GM18499 (cell line): ENCODE data around the gene TFAP2A.

Experiments used
- ATAC-seq: cut with Tn5 transposase; IDR thresholded peaks from one replicate; pipeline ENCODE4 v1.9.1; 2021; ENCODE audit warnings: moderate number of reproducible peaks; ENCODE audit not compliant: insufficient read depth, unreplicated experiment

Gene TFAP2A

GRCh38 chr6:10402648-10403311, 12.1 kb downstream of the TFAP2A start:
- ATAC-seq: no peak

GRCh38 chr6:10401632-10402223, 13.1 kb downstream of the TFAP2A start:
- no peak for ATAC-seq

GRCh38 chr6:10401004-10401536, 13.8 kb downstream of the TFAP2A start:
- no peak for ATAC-seq

- no peak for ATAC-seq
These were observed 14.5 kb downstream of the TFAP2A start for GRCh38 chr6:10400330-10400729.

- no peak for ATAC-seq
These were observed 15.4 kb downstream of the TFAP2A start for GRCh38 chr6:10399451-10399850.

DNA sequence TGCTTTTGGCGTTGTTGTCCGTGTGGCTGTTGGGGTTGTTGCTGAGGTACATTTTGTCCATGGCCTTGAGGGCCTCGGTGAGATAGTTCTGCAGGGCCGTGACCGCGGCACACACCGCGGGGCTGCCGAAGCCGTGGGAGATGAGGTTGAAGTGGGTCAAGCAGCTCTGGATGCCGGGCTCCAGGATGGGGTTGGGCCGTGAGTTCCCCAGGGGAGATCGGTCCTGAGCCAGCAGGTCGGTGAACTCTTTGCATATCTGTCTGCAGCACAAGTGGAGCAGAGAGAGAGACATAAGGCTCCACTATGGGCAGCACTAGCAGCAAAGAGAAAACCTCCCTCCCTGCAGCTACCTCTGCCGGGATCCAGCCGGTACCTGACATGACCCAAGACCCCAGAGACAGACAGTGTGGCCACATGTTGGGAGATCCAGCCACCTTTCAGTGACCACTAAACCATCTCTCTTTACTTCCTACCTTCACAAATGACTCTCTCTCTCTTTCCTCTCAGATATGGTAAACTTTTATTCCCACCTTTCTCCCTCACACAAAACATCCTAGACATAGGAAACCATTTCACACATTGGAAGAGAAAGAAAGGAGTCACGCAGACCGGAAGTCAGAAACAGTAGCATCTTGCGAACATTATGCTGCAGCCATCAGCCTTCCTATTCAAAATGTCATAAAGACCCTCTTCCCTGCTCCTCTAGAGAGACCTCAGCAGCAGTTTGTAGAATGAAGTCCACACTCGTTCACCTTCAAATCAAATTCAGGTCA, 16.2 kb downstream of the TFAP2A start:
- no peak for ATAC-seq

- no peak for ATAC-seq
These were observed 17.0 kb downstream of the TFAP2A start for GRCh38 chr6:10397756-10398445.

DNA sequence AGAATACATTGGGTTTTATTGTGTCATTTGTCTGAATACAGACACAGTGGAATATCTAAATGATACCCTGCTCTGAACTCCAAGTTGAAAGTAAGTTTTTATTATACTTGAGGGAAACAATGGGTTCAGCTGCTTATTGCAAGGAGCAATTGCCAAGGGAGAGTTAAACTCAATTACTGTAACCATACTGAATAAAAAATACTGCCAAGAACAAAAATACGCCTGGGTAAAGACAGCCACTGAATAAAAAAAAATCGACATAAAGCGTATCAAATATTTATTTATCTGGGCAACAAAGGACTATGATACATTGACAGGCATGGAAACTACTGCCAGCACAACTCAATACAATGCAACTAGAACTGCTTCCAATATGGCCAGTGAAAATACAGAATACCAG, 18.1 kb downstream of the TFAP2A start:
- no peak for ATAC-seq

DNA sequence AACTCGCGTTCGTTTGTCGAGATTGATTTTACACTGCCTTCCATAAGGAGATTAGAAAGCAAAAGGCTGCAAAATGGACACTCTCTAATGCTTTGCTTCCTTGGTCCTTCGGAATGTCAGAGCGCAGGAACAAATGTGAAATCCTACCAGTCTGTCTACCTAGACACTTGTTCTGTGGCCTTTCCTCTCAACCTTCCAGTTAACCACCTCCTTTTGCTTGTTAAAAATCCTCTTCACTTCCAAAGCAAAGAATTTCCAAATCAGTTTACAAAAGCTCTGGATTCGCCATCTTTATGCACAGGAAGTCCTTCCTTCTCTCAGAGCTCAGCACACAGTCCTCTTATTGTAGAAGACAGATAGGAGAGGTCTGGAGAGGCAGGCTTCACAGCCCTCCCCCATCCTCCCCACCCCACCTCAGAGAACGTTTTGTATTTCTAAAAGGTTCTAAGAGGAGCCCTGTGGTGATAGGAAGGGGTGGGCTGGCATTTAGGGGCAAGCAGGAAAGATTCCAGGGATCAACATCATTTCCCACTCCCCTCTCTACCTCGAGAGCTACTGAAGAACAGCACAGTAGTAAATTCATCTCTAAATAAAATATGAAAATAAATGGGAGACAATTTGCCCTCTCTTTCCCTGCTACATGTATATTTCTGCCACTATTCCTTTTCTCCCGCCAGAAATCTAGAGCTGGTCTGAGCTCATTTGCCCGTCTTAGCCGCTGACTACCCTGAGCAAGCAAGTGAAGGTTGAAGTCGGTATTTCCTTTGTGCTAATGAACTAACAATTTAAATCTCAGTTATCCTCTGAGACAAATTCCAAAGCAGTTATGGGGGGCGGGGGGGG, 18.9 kb downstream of the TFAP2A start:
- ATAC-seq: no peak

DNA sequence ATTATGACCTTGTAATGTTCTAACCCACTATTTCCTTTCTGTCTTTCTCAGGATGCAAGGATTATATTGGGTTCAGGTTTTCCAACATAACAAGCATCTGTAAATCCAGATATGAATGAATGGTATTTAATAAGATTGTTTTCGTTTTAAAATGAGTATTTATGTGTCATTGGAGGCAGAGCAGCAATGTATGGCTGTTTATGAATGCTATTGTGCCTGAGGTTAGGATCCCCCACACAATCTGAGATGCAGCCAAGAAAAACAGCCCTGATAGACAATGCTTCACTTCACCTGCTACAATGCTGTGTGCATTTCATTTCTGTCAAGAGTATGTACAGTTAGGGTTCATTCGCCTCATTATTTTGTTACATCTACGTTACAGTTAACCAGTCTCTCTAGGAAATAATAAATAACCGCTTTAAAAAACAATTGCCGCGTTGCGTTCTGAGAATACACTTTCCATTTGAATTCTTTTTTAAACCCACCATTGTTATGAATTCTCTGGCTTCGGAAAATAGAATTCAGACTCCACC, 19.6 kb downstream of the TFAP2A start:
- ATAC-seq: no peak

DNA sequence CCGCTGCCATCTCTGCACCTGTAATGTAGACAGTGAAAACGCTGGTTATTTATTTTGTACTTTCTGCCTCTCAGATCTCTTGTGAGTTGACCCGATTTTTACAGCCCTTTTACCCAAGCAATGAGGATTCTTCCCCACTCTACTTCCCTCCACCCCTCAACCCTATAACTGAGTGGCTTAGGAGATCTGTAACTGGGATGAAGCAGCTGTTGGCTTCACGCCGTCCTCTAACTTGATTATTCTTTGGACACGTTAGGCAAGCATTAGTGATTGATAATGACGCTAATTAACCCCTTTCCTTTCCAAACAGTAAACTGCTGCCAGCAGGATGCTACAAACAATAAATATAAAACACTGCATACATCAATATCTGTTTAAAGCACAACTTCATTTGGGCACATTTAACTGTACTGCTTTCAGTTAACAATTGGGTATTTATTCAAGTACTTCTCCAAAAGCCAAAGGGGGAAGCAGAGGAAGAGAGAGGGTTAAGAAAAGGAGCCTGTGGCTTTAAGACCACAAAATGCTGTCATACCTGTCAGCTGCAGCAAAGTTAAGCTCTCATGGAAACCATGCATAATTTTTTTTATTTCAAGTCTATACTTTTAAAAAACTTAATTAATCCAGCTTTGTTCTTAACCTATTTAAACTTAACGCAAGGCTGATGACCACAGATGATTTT, 21.2 kb downstream of the TFAP2A start:
- ATAC-seq: no peak

GRCh38 chr6:10391799-10392198, 23.1 kb downstream of the TFAP2A start:
- ATAC-seq: no peak

DNA sequence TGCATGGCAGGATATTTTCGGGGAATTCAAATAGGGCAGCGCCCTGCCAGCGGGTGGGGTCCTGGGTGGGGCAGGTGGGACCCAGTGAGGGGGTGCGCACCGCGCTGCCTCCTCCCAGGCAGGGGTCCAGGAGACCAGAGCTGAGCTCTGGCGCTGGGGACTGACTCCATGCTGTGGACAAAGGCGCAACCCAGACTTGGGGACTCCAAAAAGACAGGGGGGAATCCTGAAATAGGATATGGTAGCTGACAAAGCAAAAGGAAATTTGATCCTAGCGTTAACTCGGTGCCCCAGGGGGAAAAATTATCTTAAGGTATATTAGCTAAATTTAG, 23.6 kb downstream of the TFAP2A start:
- no peak for ATAC-seq

- no peak for ATAC-seq
These were observed 24.2 kb downstream of the TFAP2A start for GRCh38 chr6:10390495-10391298.

DNA sequence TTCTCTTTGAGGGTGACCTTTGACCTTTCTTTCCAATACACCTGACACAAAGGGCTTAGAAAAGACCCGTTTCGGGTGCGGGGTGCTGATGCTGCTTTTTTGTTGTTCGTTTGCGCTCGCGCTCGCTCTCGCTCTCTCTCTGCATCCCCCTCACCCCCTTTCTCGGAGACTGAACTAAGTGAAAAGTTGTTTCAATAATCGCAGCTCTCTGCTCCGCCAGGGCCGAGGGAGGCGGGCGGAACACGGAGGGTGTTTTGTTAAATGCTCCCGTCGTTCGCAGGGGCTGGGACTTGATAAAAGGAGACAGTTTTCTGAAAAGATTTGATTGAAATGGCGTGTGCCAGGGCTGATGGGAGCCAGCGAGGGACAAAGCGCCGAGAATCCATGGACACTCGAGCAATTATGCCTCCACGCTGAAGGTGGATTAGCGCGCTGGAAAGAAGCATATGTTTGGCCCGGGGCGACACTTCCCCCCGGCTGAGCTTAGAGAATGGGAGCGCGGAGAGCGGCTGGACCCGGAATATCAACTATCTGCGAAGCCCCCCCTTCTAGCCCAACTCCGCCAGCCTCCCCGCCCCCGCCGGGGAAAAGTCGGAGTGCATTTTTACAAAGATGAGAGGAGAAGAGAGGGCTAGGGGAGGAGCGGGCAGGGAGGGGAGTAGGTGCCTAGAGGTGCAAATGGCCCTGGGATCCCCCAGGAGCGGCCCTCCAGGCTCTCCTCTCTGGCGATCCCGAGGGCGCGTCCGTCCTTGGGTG, 25.0 kb downstream of the TFAP2A start:
- ATAC-seq: no peak

GRCh38 chr6:10386756-10387654, 27.9 kb downstream of the TFAP2A start:
- no peak for ATAC-seq

DNA sequence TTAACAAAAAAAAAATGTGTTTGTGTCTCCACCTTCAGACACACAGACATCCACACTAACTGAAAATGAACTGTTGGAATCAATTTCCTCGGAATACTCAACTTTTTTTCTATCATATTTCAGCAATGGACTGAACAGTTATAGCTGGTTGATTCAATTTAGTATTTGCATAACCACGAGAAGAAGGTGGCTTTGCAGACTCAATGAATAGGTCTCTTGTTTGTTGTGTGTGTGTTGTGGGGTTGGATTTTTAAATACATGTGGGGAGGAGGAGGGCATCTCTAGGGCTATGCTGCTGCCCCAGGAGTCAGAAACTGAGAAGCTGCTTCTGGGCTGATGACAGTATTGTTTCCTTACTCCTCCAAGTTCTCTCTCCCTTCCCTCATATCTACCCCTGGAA, 28.7 kb downstream of the TFAP2A start:
- ATAC-seq: no peak
